ENCODE measurements around the gene FRAT2.

Gene FRAT2

GRCh38 chr10:97323501-97323900, 11.0 kb downstream of the FRAT2 start:
- DNase-seq, result no peak

DNA sequence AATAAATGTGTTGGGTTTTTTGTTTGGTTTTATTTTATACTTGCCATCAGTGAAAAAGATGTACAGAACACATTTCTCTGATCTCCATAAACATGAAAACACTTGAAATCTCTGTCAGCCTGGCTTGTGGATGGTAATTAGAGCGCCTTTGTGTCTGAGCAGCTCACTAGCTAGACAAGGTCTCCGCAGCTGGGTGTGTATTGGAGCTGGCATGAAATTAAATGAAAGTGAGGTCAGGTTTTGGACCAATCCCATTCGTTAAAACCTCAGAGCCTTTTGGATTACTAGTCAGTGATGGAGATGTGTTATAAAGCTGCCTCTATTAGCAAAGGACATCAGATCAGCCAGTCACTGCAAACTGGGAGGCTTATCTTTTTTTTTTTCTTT, 12.7 kb downstream of the FRAT2 start:
- DNase-seq, result no peak

DNA sequence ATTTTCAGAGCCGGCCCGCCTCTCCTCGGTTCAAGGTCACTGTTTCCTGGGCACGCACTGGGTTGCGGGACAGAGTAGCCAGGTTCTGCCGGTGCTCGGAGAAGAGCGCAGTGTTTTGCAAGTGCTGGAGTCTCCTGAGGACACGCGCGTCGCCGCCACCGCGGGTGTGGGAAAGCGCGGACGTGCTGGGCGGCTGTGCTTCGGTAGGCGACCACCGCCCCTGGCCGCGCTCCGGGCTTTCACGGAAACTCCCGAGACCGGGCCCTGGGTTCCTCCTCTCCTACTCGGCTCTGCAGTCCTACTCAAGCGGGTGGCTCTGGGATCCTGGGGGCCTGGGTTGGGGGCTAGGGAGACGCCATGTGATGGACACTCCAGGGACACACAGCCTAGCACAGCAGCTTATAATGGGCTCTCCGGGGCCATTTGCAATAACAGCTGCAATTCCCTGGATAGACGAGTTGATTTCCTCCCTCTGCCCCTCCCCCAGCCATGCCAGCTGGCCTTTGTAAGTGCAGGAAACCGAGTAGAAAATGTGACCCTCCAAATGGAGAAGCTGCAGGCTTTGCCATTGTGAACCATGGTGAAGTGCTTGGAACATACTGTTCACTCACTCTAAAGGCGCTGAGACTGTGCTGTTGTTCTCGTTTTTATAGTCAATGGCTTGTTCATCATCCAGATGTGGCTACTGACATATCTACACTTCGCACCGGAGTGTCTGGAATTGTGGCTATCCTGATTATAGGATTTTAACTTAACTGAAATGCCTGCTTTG, 13.3 kb downstream of the FRAT2 start:
- no peak for DNase-seq

GRCh38 chr10:97320480-97321031, 14.0 kb downstream of the FRAT2 start:
- DNase-seq, result no peak

GRCh38 chr10:97319671-97320479, 14.7 kb downstream of the FRAT2 start:
- DNase-seq, result no peak

DNA sequence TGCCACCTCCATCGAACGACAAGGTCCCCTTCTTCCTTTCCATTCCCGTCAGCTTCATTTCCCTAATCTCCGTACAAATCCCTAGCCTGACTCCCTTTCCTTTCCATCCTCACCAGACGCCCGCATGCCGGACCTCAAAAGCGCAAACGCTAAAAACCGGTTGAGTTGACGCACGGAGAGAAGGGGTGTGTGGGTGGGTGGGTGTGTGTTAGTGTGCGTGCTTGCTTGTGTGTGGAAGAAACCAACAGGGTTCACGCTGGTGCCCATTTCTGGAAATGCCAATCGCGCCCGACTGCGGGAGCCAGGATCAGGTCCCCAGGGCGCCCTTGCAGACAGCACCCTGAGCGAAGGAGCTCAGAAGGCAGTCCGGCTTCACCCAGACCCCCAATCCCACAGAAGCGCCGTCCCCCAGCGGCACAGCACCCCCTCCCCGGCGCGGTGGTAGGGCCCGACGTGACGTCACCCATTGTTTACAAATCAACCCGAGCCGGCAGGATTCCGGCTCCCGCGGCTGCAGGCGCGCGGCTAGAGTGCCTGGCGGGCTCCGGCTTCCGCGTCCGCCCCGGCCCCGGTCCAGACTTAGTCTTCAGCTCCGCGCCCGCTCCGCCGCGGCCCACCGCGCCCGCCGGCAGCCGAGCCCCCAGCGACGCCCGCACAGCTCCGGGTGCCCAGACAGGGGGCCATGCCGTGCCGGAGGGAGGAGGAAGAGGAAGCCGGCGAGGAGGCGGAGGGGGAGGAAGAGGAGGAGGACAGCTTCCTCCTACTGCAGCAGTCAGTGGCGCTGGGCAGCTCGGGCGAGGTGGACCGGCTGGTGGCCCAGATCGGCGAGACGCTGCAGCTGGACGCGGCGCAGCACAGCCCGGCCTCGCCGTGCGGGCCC, 15.5 kb downstream of the FRAT2 start, which contains the start of gene FRAT1:
Gene FRAT1 (plus strand): TSS at position 500 of the 880 bp plus-strand sequence. CDS start 183 bp downstream, at position 683.
- DNase-seq, result no peak

DNA sequence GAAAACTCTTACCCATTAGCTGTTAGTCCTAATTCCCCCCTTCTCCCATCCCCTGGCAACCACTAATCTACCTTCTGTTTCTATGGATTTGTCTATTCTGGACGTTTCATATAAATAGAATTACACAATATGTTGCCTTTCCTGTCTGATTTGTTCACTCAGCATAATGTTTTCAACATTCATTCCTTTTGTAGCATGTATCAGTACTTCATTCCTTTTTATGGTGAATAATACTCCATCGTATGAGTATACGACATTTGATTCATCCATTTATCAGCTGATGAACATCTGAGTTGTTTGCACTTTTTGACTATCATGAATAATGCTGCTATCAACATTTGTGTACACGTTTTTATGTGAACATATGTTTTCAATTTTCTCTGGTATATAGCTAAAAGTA, 19.9 kb downstream of the FRAT2 start:
- no peak for DNase-seq

- DNase-seq, result no peak
Observed at GRCh38 chr10:97312897-97313296, 21.6 kb downstream of the FRAT2 start.

GRCh38 chr10:97311111-97311626, 23.4 kb downstream of the FRAT2 start:
- no peak for DNase-seq

DNA sequence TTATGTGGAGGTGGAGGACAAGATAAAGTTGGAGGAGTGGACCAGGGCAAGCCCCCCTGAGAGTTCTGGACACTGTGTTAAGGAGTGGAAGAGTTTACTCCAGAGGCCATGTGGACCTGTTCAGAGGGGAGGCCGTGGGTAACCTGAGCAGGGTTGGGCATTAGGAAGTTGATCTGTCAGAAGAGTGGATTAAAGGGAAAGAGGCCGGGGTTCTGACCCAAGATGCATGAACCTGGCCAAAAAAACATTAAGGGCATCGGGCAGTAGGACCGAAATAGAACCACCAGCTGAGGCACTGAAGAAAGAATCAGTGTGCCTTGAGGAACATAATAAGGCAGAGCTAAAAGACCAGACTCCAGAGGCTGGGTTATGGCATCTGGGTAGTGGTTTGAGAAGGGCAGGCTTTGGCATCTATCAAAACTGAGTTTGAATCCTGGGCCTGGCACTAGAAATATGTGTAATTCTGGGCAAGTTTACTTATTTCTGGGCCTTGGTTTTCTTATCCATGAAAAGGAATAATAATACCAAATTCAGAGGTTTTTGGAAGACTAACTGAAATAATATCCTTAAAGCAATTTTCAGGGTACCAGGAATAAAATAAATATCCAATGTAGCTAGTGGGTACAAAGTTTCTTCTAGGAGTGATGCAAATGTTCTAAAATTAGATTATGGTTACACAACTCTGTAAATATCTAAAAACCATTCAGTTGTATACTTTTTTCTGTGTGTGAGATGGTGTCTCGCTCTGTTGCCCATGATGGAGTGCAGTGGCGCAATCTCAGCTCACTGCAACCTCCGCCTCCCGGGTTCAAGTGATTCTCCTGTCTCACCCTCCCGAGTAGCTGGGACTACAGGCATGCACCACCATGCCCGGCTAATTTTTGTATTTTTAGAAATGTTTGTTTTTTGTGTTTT, 26.4 kb downstream of the FRAT2 start:
- no peak for DNase-seq

DNA sequence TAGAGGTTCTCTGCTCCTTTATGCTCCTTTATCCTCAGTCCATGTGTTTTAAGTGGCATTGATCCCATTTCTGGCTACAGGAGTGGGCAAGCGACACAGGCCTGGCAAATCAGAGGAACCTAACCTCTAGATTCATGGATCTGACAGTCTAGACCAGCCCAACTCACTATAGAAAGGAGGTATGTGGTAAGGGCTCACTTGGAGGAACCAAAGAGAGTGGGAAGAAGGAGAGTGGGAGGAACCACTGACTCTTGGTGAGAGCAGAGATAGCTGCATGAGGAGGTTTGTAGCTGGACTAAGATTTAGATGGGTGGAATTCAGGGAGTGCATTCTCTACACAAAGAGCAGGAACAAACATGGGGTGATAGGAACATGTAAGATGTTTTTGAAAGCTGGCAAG, 27.1 kb downstream of the FRAT2 start:
- no peak for DNase-seq

DNA sequence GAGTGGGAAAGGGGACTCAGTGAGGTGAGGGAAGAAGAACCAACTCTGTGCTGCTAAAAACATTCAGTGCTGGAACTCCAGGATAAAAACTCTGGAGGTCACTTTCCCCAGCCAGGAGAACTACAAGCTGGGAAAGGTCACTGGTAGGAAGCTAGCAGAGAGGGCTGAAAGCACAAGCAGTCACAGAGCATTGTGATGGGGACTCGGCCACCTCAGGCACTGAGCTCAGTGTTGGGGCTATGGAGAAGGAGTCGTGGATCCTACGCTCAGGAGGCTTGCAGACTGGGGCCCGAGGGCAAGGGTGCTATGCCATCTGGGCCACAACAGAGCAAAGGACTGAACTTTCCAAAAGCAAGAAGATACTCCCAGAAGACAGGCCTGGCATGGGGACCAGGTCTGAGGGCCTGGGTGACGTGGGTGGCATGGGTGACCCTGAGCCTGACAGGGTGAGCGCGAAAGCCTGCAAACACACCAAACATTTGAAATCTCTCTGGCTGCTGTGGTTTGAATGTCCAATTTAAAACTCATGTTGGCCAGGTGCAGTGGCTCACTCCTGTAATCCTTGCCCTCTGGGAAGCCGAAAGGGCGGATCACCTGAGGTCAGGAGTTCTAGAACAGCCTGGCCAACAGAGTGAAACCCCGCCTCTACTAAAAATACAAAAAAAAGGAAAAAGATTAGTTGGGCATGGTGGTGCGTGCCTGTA, 32.3 kb downstream of the FRAT2 start:
- DNase-seq, result no peak

DNA sequence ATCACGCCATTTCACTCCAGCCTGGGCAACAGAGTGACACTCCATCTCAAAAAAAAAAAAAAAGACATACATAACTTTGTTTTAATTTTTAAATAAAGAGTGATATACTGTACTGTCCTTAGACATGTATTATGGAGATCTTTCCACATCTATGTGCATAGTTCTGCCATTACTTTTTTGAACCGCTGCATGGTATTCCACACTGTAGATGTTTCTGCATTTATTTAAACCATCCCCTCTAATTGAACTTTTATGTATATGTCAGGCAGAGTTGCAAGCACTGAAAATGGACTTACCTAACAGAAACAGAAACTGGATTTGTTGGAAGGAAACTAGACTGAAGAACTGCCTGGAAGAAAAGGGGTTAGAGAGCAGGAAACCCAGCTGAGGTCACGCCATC, 33.5 kb downstream of the FRAT2 start:
- DNase-seq, result no peak

DNA sequence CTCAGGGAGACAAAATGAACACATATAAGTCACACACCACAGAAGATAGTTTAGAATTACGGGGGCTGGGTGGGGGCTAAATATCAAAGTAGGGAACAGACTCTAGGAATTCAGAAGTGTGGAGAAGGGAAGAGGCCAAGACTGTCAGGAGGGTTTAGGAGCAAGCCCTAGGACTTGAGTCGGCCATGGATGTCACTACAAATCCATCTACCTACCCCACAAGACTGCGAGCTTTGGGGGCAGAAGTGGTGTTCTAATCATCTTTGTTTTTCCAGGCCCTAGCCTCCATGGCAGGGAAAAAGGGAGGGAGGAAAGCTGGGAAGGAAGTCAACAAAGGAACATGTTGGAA, 36.3 kb downstream of the FRAT2 start:
- DNase-seq, result no peak

GRCh38 chr10:97297556-97298222, 36.8 kb downstream of the FRAT2 start:
- DNase-seq, result no peak

- DNase-seq, result no peak
Observed at GRCh38 chr10:97292862-97293198, 41.7 kb downstream of the FRAT2 start.

- peak; percentile 70 for DNase-seq
Observed at GRCh38 chr10:97292097-97292861, 42.2 kb downstream of the FRAT2 start, which contains the start of gene ARHGAP19. Gene ARHGAP19, minus strand, starts transcription at chr10:97292637. Its CDS starts 10 bp downstream, at chr10:97292627.

- no peak for DNase-seq
Observed at GRCh38 chr10:97291357-97292096, 43.0 kb downstream of the FRAT2 start.

Data from NCI-H524 treated with DMSO at 0.1 percent for 48 hours (cell line).